WTC11 (cell line): ENCODE measurements around the gene UQCRC2. TPM values are rescaled to one million over a fixed set of nuclear protein-coding genes. Genes with fewer than 3 reads are reported as not detected.
"Not testable (repeated sequence)": the region's sequence is repeated elsewhere in the genome, so short reads cannot be mapped to it uniquely, and the experiment has no call there.

Source experiments
- ATAC-seq: fragments of 200-7000 bp; cut with Tn5 transposase; 2 replicates; pipeline ENCODE4 v1.10.0; 2021; ENCODE audit warnings: mild to moderate bottlenecking, moderate library complexity
- CTCF ChIA-PET: fragments of 300-600 bp; sonication (Branson Sonifier 250); formaldehyde crosslinking; loops from one replicate; lab custom pipeline; 2021; ENCODE audit warnings: antibody characterized with exemption; lab: Charles Lee
- POLR2A ChIA-PET: fragments of 350-600 bp; sonication (Branson Sonifier 250); formaldehyde crosslinking; loops from one replicate; lab custom pipeline; 2021; ENCODE audit warnings: antibody characterized with exemption; lab: Charles Lee
- DNase-seq: peaks from one replicate; pipeline ENCODE4 v3.0.0; 2021; ENCODE audit warnings: low spot score
- H3K27ac Mint-ChIP-seq: 2 replicates; pipeline ENCODE4 v1.8.0; 2021; ENCODE audit warnings: mixed read lengths
- H3K27me3 Mint-ChIP-seq: 2 replicates; pipeline ENCODE4 v1.8.0; 2021; ENCODE audit warnings: low read depth, mild to moderate bottlenecking, moderate library complexity, mixed read lengths
- H3K36me3 Mint-ChIP-seq: 2 replicates; pipeline ENCODE4 v1.8.0; 2021; ENCODE audit warnings: mixed read lengths
- H3K4me1 Mint-ChIP-seq: 2 replicates; pipeline ENCODE4 v1.8.0; 2022; ENCODE audit warnings: mixed read lengths
- H3K4me3 Mint-ChIP-seq: 2 replicates; pipeline ENCODE4 v1.8.0; 2021; ENCODE audit warnings: mild to moderate bottlenecking, moderate library complexity, mixed read lengths
- H3K9me3 Mint-ChIP-seq: 2 replicates; pipeline ENCODE4 v1.8.0; 2021; ENCODE audit warnings: mixed read lengths
- ATF1 ChIP-seq: sonication (generic); formaldehyde crosslinking; IDR thresholded peaks from 2 replicates; pipeline ENCODE4 v1.8.1; 2023; ENCODE audit warnings: mild to moderate bottlenecking, moderate library complexity, missing genetic modification reagents
- JAZF1 ChIP-seq: fragments of 250-450 bp; sonication (Bioruptor Pico); IDR thresholded peaks from 2 replicates; pipeline ENCODE4 v1.9.0; 2021; ENCODE audit warnings: moderate library complexity, mild to moderate bottlenecking, inconsistent platforms
- SMAD3 ChIP-seq: sonication (generic); formaldehyde crosslinking; IDR thresholded peaks from 2 replicates; pipeline ENCODE4 v1.8.0; 2022; ENCODE audit warnings: missing genetic modification reagents, mild to moderate bottlenecking, borderline replicate concordance
- SP1 ChIP-seq: sonication (generic); formaldehyde crosslinking; conservative IDR thresholded peaks from 2 replicates; pipeline ENCODE4 v1.8.1; 2022; ENCODE audit warnings: missing genetic modification reagents
- ZNF396 ChIP-seq: fragments of 250-450 bp; sonication (Bioruptor Pico); IDR thresholded peaks from 2 replicates; pipeline ENCODE4 v1.8.0; 2021; ENCODE audit warnings: mild to moderate bottlenecking, moderate library complexity, borderline replicate concordance
- total RNA-seq: library from RNA; stranded (reverse); gene quantifications from 3 replicates; pipeline ENCODE4 v1.2.3, GENCODE V29; 2021
- TF ChIP-seq, protein P1 (sequence below): sonication (generic); formaldehyde crosslinking; IDR thresholded peaks from 2 replicates; pipeline ENCODE4 v1.8.1; 2022; ENCODE audit warnings: low read depth, missing genetic modification reagents, borderline replicate concordance
- TF ChIP-seq, protein P2 (sequence below): sonication (generic); formaldehyde crosslinking; IDR thresholded peaks from 2 replicates; pipeline ENCODE4 v1.8.1; 2022; ENCODE audit warnings: mild to moderate bottlenecking, moderate library complexity, missing genetic modification reagents
- TF ChIP-seq, protein P3 (sequence below): sonication (generic); formaldehyde crosslinking; IDR thresholded peaks from 2 replicates; pipeline ENCODE4 v1.8.1; 2023; ENCODE audit warnings: mild to moderate bottlenecking, missing genetic modification reagents, moderate library complexity
- TF ChIP-seq, protein P4 (sequence below): sonication (generic); formaldehyde crosslinking; IDR thresholded peaks from 2 replicates; pipeline ENCODE4 v1.8.1; 2023; ENCODE audit warnings: mild to moderate bottlenecking, missing genetic modification reagents
- TF ChIP-seq, protein P5 (sequence below): sonication (generic); formaldehyde crosslinking; IDR thresholded peaks from 2 replicates; pipeline ENCODE4 v1.8.1; 2022; ENCODE audit warnings: mild to moderate bottlenecking, missing genetic modification reagents, moderate library complexity, borderline replicate concordance
- TF ChIP-seq, protein P6 (sequence below): sonication (generic); formaldehyde crosslinking; IDR thresholded peaks from 2 replicates; pipeline ENCODE4 v1.8.1; 2023; ENCODE audit warnings: mild to moderate bottlenecking, missing genetic modification reagents, borderline replicate concordance

The UQCRC2 gene
- total RNA-seq, 1 experiment from 2014 or later, result 197 TPM

DNA sequence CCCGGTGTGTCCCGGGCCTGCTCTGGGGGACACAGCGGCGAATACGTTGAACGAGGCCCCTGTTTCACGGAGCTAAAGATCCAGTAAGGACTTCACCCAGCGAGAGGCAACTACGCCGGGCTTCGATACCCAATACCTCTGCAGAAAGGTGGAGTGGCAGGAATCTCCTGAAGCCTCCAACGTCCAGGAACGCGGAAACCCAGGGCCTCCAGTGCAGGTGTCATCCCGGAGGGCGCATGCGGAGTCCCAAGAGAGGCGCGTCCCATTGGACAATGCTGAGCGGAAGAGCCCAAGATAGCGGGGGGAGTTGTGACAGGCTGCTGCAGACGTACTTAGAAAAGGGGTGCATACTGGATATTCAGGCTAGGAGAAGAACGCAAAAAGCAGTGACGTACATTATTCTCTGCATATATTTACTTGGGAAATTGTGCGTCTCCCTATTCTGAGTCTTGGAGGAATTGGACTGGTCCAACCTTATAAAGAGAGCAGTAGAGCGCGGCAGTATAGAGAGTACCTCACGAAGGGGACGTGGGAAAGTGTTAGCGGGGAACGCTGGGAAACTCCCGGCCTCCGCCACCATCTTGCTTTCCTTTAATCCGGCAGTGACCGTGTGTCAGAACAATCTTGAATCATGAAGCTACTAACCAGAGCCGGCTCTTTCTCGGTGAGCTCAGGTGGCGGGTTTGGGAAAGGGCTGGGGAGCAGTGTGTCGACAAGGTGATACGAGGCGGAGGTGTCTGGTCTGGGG is at the start of gene UQCRC2 (continued):
- TF ChIP-seq, protein P1, sequence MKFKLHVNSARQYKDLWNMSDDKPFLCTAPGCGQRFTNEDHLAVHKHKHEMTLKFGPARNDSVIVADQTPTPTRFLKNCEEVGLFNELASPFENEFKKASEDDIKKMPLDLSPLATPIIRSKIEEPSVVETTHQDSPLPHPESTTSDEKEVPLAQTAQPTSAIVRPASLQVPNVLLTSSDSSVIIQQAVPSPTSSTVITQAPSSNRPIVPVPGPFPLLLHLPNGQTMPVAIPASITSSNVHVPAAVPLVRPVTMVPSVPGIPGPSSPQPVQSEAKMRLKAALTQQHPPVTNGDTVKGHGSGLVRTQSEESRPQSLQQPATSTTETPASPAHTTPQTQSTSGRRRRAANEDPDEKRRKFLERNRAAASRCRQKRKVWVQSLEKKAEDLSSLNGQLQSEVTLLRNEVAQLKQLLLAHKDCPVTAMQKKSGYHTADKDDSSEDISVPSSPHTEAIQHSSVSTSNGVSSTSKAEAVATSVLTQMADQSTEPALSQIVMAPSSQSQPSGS, result no peak
- TF ChIP-seq, protein P2, sequence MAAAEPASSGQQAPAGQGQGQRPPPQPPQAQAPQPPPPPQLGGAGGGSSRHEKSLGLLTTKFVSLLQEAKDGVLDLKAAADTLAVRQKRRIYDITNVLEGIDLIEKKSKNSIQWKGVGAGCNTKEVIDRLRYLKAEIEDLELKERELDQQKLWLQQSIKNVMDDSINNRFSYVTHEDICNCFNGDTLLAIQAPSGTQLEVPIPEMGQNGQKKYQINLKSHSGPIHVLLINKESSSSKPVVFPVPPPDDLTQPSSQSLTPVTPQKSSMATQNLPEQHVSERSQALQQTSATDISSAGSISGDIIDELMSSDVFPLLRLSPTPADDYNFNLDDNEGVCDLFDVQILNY (CRISPR knock-in tag), result no peak
- TF ChIP-seq, protein P3, sequence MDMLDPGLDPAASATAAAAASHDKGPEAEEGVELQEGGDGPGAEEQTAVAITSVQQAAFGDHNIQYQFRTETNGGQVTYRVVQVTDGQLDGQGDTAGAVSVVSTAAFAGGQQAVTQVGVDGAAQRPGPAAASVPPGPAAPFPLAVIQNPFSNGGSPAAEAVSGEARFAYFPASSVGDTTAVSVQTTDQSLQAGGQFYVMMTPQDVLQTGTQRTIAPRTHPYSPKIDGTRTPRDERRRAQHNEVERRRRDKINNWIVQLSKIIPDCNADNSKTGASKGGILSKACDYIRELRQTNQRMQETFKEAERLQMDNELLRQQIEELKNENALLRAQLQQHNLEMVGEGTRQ, result peak; percentile 23; the same call in 1 of the 2 replicates
- TF ChIP-seq, protein P4, sequence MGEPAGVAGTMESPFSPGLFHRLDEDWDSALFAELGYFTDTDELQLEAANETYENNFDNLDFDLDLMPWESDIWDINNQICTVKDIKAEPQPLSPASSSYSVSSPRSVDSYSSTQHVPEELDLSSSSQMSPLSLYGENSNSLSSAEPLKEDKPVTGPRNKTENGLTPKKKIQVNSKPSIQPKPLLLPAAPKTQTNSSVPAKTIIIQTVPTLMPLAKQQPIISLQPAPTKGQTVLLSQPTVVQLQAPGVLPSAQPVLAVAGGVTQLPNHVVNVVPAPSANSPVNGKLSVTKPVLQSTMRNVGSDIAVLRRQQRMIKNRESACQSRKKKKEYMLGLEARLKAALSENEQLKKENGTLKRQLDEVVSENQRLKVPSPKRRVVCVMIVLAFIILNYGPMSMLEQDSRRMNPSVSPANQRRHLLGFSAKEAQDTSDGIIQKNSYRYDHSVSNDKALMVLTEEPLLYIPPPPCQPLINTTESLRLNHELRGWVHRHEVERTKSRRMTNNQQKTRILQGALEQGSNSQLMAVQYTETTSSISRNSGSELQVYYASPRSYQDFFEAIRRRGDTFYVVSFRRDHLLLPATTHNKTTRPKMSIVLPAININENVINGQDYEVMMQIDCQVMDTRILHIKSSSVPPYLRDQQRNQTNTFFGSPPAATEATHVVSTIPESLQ (CRISPR knock-in tag), result no peak
- no peak for TF ChIP-seq JAZF1 (CRISPR knock-in tag)

DNA sequence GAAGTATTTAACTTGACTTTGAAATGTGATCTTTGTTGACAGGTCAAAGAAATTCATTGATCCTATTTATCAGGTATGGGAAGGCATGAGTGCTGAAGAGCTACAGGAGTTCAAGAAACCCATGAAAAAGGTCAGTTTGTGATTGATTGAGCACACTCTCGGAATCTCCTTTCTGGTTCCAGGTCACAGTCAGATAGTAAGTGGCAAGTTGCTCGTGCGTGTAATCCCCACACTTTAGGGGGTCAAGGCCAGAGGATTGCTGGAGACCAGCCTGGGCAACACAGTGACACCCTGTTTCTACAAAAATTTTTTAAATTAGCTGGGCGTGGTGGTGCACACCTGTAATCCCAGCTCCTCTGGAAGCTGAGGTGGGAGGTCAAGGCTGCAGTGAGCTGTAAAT is 20.5 kb upstream of the UQCRC2 start:
- POLR2A ChIA-PET, CTCF ChIA-PET, H3K27me3 Mint-ChIP-seq, H3K9me3 Mint-ChIP-seq, DNase-seq, H3K36me3 Mint-ChIP-seq, H3K27ac Mint-ChIP-seq, ATAC-seq, H3K4me3 Mint-ChIP-seq, H3K4me1 Mint-ChIP-seq: not testable (repeated sequence)

DNA sequence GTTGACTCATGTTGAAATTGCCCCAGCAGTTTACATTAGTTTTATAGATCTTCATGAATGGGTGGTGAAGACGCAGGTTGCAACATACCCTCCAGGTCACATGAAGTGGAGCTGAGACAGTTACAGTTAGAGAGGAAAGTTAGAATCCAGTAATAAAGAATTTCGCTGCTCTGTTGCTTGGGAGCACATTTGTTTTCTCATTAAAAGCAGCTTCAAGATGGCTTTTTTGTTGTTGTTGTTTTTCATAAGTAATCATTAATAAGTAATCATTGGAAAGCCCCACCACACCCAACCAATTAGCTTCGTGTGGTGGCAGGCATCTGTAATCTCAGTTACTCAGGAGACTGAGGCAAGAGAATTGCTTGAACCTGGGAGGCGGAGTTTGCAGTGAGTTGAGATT is 19.8 kb upstream of the UQCRC2 start:
- POLR2A ChIA-PET, result not testable (repeated sequence)

DNA sequence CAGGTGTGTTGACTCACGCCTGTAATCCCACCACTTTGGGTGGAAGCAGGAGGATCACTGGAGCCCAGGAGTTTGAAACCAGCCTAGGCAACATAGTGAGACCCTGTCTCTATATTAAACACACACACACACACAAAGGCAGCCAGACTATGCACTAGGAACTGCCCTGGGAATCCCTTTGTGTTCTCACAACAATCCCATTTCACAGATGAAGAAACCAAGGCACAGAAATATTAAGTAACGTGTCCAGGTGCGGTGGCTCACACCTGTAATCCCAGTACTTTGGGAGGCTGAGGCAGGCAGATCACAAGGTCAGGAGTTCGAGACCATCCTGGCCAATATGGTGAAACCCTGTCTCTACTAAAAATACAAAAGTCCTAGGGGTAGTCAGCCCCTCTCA is 19.4 kb upstream of the UQCRC2 start:
- DNase-seq, ATAC-seq, H3K9me3 Mint-ChIP-seq, H3K27ac Mint-ChIP-seq, H3K27me3 Mint-ChIP-seq, H3K4me1 Mint-ChIP-seq, H3K4me3 Mint-ChIP-seq, POLR2A ChIA-PET, H3K36me3 Mint-ChIP-seq: not testable (repeated sequence)
- CTCF ChIA-PET, result interaction anchor here (1.2 to 1.6 kb wide), 2 partner anchors 10 to 74 kb away, joined by 4 to 7 read pairs; no protein-coding TSS in a partner anchor

More for the DNA sequence above, 19.8 kb upstream of the UQCRC2 start:
- H3K9me3 Mint-ChIP-seq, H3K27me3 Mint-ChIP-seq, H3K4me1 Mint-ChIP-seq, ATAC-seq, H3K27ac Mint-ChIP-seq, H3K36me3 Mint-ChIP-seq, H3K4me3 Mint-ChIP-seq, CTCF ChIA-PET, DNase-seq: not testable (repeated sequence)

DNA sequence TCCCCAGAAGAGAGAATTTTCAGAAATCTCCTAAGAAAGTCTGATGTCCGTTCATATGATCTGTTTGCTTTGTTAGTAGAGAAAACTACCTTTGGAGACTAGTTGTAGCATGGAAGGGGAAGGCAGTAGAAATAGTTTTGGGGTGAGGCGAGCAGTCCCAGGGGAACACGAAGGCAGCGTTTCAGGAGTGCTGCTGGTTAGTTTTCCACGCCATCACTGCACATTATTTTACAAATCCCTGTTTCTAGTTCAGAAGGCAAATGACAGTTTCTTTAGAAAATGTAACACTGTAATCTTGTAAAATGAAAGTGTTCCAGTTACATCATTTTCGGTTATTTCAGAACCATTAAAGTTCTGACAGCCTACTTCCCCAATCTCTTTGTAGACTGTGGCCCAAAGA is 16.9 kb upstream of the UQCRC2 start:
- H3K36me3 Mint-ChIP-seq, H3K27ac Mint-ChIP-seq, H3K27me3 Mint-ChIP-seq, POLR2A ChIA-PET, H3K9me3 Mint-ChIP-seq, ATAC-seq, H3K4me3 Mint-ChIP-seq, DNase-seq, CTCF ChIA-PET, H3K4me1 Mint-ChIP-seq: not testable (repeated sequence)

DNA sequence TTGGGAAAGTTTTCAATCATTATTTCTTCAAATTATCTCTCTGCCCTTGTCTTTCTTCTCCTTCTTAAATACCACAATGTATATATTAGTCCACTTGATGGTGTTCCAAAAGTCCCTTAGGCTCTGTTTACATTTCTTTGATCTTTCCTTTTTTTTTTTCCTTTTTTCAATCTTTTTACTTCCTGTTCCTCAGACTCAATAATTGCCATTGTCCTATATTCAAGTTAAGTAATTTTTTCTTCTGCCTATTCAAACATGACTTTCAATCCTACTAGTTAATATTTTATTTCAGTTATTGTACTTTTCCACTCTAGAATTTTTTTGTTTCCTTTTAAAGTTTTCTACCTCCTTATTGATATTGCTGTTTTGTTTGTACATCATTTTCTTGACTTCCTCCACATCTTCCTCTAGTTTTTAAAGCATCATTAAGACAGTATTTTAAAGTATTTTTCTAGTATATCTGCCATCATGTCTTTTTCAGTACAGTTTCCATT is 15.8 kb upstream of the UQCRC2 start:
- TF ChIP-seq SMAD3 (CRISPR knock-in tag) (no peak), ZNF396 (CRISPR knock-in tag) (no peak), SP1 (no peak), ATF1 (no peak)
- TF ChIP-seq, protein P5, sequence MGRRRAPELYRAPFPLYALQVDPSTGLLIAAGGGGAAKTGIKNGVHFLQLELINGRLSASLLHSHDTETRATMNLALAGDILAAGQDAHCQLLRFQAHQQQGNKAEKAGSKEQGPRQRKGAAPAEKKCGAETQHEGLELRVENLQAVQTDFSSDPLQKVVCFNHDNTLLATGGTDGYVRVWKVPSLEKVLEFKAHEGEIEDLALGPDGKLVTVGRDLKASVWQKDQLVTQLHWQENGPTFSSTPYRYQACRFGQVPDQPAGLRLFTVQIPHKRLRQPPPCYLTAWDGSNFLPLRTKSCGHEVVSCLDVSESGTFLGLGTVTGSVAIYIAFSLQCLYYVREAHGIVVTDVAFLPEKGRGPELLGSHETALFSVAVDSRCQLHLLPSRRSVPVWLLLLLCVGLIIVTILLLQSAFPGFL (CRISPR knock-in tag), result no peak
- TF ChIP-seq, protein P6, sequence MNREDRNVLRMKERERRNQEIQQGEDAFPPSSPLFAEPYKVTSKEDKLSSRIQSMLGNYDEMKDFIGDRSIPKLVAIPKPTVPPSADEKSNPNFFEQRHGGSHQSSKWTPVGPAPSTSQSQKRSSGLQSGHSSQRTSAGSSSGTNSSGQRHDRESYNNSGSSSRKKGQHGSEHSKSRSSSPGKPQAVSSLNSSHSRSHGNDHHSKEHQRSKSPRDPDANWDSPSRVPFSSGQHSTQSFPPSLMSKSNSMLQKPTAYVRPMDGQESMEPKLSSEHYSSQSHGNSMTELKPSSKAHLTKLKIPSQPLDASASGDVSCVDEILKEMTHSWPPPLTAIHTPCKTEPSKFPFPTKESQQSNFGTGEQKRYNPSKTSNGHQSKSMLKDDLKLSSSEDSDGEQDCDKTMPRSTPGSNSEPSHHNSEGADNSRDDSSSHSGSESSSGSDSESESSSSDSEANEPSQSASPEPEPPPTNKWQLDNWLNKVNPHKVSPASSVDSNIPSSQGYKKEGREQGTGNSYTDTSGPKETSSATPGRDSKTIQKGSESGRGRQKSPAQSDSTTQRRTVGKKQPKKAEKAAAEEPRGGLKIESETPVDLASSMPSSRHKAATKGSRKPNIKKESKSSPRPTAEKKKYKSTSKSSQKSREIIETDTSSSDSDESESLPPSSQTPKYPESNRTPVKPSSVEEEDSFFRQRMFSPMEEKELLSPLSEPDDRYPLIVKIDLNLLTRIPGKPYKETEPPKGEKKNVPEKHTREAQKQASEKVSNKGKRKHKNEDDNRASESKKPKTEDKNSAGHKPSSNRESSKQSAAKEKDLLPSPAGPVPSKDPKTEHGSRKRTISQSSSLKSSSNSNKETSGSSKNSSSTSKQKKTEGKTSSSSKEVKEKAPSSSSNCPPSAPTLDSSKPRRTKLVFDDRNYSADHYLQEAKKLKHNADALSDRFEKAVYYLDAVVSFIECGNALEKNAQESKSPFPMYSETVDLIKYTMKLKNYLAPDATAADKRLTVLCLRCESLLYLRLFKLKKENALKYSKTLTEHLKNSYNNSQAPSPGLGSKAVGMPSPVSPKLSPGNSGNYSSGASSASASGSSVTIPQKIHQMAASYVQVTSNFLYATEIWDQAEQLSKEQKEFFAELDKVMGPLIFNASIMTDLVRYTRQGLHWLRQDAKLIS (CRISPR knock-in tag), result no peak
- H3K27me3 Mint-ChIP-seq, result no peaks in the 10 kb centered on the region; the same call in 1 of the 2 replicates
- no peak overlapping the region for H3K27ac Mint-ChIP-seq
- ATAC-seq (no peak), DNase-seq (no peak)
- H3K4me3 Mint-ChIP-seq, result no peak overlapping the region
- H3K36me3 Mint-ChIP-seq, result no peaks in the 10 kb centered on the region
- peaks cover 4% of the 10 kb centered on the region for H3K4me1 Mint-ChIP-seq
- ChIA-PET POLR2A (no interaction called here), CTCF (no interaction called here)
- H3K9me3 Mint-ChIP-seq, result no peaks in the 10 kb centered on the region
